Mesenteric fat pad (tissue), 1 donor: ENCODE results near the gene CNTN4. TPM values are rescaled to one million over a fixed set of nuclear protein-coding genes. Genes with fewer than 3 reads are reported as not detected.
"Not testable (repeated sequence)": the region's sequence is repeated elsewhere in the genome, so short reads cannot be mapped to it uniquely, and the experiment has no call there.

Source experiments
- DNase-seq: peaks from one replicate; pipeline ENCODE4 v3.0.0-alpha.2; 2020; ENCODE audit warnings: low spot score
- total RNA-seq: library from RNA; stranded (reverse); fragmentation: NEBNext Ultra II Directional; extraction: Animal tissue kit (Norgen Biotek cat#: 25700); gene quantifications from one replicate; pipeline ENCODE4 v1.2.1, GENCODE V29; 2021
- donor health status: DM: yes; HTN: yes; CAD: no.

The CNTN4 gene
- total RNA-seq, 1 donor from 2014 or later, result 3.8 TPM

DNA sequence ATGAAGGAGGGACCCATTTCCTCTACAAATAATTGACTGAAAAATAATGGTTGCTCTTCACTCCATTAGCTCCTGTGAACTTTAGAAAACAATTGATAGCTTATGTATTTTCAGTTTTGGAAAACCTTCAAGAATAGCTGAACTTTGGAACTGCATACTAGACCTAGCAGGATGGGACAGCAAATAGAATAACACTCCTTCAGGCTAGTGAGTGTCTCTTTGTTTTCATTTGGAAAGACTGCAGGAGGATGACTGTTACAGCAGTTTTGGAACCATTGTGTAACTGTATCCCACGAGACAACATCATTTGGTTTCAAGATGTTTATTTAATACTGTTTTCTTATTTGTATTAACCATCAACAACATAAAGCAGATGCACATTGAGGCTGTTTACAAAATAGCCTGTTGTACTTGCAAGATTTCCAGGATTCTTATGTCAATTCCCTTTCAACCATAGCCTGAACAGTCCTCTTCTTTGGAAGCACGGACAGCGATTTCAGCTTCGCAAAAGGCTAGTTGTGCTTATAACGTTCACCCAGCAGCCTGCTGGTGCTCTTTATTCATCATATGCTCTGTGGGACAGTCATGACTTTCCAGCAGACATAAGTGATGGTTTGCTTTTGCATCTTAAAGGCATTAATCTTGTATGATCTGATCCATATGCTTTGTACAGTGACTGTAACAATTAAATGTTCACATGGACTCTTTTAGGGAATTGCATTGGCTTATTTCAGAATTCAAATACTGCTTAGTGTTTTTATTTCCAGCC, 676.0 kb downstream of the CNTN4 start:
- DNase-seq, result no peak

DNA sequence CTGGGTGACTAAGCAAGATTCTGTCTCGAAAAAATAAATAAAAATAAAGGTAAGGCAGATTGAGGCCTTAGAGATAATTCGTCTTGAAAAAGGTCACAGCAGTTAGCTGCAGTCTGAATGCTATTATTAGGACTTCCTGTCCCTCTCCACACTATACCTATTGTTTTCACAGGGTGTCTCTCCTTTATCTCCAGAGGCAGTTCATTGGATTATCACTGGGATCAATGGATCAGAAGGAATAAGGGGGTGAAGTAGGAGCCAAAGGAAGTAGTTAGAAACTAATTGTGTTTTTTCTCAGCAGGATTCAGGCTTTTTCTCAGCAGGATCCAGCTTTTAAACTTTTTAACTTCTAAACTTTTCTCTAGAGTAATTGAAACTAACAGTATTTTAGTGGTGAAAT, 684.6 kb downstream of the CNTN4 start:
- no peak for DNase-seq

DNA sequence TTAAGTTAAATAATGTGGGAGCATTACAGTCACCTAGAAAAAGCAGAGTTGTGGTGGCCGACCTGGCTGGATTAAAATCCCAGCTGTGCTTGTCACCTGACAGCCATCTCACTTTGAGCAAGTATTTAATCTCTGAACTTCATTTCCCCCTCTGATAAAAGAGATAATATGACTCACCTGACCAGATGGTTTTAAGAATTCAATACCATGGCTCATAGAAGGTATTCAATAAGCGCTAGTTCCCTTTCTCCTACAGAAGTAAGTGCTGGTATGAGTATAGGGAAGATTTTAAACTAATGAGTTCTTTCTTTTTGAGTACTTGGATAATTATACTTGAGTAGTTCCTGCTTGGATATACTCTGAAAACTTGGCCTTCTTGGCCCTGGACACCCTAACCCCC, 686.0 kb downstream of the CNTN4 start:
- no peak for DNase-seq

DNA sequence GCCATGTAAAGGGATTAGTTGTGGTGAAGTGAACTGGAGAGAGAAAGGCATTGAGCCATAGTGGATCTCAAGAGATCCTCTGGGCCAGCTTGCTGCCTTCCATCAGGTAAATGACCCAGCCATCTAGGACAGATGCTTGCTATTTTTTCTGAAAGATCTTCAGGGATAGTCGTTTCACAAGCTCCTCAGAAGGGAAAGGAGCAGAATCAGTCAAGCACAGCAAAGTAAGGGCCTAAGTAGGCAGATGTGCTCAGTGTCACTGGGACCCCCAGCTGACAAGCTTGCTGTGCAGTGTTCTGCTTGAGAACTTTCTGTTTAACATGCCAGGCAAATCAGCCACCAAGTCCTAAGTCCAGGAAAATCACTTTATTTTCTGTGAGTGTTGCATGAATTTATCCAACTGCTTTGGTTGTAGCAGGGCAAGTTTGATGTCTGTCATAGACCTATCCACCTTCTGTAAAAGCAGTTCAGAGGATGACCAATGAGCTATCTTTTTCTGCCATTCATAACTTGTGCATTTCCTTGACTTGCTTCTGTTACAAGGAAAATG, 691.7 kb downstream of the CNTN4 start:
- DNase-seq, result no peak

DNA sequence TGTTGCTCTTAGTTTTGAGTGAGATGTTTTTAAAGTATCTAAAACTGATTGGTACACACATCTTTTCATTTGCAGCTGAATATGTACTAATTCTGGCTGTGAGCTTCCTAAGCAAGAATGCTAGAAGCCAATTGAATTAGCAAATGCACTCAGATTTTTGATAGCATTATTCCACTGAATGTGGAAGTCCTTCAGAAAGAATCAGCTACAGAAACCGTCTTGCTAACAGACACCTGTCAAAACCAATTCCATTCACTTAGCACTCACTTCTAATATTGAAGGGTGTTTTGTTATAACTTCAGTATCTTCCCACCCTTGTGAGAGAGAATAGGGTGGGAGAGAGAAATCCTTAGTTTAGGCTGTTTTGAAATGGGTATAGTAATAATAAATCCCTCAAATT, 693.8 kb downstream of the CNTN4 start:
- no peak for DNase-seq

DNA sequence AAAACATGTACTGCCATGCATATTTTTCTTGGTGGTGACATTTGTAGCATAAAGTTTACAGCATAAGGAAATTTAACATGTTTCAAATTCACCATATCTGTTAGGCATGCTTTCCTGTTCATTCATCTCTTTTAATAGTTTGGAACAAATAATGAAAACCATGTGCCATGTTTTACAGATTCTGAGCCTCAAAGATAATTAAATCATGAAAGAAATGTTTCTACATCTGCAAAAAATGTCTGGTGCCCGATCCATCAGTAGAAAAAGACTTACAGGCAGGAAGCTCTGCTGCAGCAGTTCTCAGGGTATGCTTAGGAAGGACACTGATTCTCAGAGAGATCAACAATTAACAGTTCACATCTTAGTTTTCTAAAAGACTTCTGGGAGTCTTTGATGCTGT, 695.3 kb downstream of the CNTN4 start:
- DNase-seq, result no peak

DNA sequence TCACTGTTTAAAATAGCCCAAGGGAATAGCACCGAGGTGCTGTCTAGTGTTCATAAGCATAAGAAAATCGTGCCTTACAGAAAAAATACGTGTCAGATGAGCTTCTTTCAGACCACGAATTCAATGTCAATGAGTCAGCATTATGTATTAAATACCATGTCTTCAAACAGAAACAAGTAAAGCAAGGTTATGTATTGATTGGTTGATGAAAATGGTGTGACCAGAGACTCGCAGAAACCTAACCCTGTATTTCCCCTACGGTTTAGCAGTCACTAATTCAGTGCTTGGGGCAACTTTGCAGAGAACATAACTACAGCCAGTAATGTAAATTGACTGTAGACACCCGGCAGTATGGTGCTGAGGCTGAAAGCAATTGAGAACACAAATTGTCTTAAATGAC, 703.8 kb downstream of the CNTN4 start:
- DNase-seq, result no peak

DNA sequence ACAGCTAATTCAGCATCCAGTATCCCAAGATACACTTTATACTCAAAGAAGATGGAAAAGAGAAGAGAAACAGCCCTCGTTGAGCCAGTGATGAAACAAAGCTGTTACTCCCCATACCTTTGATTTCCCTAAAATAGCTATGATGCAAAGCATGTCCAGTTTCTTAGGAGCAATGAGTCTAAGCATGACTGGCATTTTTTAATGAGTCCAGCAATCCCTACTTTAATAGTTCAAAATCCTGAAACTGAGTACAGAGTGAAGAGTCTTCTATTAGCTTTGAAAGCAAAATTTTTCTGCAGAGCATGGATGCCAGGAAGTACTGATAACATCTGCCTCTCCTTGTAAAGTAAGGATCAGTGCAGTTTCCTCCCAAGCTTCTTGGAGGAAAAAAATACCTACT, 708.8 kb downstream of the CNTN4 start:
- no peak for DNase-seq

DNA sequence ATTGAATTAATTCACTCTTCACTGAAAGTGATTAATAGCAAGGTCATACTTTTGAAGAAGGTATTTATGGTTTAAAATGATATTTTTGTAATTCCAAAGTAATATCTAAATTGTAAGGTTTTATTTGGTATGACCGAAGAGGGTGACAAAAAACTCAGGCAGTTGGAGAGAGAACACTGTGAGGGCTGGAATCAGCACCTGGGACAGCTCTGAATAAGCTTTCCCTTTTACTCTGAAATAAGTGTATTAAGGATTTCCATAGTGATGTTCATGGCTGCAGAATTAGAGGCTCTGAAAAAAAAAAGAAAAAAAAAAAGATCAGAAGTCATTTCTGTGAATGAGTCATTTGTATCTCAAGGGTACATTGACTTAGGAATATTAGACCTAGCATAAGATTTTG, 712.1 kb downstream of the CNTN4 start:
- DNase-seq, result no peak

DNA sequence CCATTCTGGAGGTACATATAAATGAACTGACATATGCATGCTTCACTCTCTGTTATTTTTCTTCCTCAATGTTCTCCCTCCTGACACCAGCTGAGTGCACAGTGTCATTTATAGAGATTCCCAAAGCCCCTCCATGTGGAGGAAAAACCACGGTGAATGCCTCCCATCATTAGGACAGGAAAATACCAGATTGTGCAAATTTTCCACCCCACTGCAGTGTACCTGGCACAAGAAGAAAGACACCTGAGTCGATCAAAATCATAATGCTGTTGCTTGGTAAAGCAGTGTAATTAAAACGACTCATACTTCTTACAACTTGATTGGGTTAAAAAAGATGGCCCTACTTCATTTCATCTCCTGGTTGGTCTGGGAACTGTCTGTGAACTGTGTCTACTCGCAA, 720.9 kb downstream of the CNTN4 start:
- no peak for DNase-seq

DNA sequence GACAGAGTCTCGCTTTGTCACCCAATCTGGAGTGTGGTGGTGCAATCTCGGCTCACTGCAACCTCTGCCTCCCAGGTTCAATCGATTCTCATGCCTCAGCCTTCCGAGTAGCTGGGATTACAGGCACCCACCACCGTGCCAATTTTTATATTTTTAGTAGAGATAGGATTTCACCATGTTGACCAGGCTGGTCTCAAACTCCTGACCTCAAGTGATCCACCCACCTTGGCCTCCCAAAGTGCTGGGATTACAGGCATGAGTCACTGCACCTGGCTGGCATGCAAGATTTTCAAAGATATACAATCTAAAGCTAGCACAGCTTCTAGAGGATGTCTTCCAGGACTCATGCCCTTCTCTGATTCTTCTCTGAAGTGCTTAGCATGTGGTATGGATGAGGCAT, 722.3 kb downstream of the CNTN4 start:
- not testable (repeated sequence) for DNase-seq

DNA sequence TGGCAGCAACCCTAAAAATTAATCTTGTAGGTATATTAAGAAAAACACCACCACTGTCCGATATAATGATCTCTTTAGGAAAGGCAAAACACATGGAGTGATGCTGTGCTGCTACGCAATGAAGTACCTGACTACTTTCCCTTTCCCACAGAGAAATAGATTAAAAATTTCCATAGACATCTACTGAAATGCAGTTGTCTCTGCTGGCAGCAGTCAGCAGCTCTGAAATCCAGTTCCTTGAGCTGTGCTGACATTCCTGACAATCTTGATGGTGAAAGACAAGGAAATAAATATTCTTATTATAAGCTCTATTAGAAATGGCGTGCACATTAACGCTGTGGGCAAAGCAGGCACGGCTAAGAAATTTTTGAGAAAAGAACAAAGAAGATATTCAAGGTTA, 723.9 kb downstream of the CNTN4 start:
- DNase-seq, result no peak

DNA sequence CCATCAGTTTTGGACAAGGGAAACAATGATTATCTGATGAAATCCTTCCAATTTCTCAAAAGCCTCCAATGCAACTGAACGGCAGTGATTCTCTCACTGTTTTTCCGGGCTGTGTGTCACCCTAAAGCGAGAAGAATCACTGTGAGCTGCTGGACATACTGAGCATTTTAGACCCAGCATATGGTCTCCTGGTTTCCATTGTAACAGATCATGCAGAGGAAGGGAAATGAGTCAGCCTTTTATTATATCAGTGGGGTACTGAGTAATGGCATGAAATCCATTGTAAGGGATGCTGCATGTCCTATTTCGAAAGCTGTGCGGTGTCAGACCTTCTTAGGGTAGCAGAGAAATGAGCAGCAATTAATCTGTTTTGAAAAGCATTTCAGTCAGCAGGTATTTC, 724.4 kb downstream of the CNTN4 start:
- no peak for DNase-seq

DNA sequence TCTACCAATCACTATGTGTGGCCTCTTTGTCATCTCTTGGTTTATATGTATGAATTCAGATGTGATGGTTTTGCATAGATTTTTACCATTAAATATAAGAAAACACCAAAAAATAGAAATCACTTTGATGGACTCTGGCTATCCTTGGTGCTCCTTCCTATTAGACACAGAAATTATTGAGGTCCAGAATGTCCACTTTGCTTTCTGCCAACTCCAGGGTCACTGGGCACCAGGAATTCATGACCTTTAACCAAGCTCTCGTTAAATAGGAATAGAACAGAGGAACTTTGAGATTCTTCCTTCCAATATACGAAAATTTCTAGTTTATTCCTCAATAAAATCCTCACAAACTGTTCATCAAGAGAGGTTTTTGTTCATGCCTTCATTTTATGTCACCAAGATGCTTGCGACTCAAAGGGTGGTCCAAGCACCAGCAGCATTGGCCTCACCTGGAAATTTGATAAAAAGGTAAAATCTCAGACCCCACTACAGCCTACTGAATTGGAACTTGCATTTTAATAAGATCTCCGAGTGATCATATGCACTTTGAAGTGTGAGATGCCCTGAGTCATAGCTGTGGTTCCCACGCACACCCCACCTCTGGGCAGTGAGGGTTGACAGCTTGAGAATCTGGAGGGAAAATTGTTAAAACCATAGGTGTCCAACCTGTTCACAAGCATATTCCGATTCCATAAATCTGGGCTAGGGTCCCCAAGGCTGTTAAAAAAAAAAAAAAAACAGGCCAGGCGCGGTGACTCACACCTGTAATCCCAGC, 725.0 kb downstream of the CNTN4 start:
- DNase-seq, result no peak

DNA sequence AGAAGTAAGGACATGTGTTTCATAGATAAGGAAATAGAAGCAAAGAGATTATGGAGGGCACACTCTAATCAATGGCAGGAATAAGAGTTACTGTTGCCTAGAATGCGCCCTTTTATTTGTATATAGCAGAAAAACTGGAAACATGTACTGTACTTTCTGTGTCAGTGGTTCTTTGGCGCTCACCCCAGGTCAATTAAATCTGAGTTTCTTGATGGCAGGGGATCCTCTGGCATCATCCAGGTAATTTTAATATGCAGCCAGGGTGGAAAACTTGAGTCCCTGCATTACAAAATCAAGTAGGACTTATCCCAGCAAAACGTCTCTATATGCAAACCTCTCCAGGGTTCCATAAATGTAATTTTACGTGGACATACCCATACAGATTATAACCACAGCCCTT, 727.4 kb downstream of the CNTN4 start:
- DNase-seq, result no peak

DNA sequence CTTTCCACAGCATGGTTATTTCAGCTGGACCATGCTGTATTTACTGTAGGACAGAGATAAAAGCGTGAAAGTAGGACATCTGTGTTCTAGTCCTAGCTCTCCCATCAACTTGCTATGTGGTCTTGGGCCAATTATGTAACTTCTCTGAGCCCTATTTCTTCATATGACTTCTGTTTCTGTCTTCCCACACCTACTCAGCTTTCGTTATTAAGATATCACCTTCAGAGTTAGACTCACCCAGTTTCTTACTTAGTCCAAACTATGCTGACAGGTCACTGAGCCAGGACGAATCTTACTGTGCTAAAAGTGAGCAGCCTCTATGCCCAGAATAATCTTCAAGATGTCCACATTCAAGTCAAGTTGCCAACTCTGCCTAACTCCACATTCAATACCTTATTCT, 727.8 kb downstream of the CNTN4 start:
- no peak for DNase-seq

DNA sequence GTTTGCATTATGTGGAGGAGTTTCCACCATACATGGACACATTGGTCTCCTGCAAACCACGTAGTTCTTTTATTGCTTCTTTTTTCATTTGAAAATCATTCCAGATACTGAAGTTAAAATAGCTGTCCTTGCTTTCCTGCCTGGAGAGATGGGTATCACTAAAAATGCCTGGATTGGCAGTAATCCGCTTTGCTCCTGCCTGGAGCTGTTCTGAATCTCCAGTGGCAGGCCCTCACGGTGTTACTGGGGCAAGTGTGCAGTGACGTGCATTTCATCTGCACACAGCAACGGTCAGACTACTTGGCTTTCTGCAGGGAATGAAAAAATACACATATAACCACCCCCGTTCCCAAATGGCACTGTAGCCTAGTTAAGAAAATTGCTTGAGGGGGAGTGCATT, 738.6 kb downstream of the CNTN4 start:
- no peak for DNase-seq

DNA sequence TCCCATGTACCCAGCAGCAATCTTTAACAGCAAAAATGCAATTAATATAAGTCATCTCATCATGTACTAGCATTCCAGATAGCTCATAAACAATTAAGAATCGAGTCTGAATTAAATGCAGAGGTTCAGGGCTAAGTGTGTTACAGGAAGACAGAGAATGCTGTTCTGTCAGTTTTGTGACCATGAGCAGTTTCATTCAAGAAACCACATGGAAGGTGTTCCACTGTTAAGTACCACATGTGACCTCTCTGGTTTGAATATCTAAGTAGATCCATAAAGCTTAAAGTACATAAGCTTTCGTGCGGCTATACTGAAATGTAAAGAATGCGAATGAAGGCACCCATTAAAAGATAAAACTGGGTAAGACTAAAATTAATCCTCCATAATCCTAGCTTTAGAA, 739.2 kb downstream of the CNTN4 start:
- no peak for DNase-seq

DNA sequence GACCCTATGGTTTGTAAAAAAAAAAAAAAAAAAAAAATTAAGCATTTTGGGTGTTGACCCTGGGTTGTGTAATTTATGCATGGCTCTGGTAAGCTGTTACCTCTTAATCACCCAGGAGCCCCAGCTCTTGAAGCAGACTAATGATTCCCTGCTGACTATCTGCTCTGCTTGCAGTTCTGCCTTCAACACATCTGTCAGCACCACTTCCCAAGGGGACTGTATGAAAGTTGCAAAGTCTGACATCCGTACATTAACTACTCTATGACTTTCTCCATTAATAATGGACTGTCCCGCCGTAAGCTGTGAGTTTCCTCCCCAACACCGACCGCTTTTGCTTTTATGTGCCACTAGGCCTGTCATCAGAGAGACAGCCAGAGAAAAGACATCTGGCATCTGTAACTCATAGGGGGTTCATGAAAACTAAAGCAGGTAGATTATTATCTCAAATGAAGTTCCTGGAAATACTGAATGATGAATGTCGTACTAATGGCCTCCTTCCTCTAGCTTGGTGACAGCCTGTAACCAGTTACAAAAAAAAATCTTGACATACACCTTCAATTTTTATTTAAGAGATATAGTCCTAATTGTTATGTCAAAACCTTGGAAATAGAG, 740.0 kb downstream of the CNTN4 start:
- DNase-seq, result no peak

DNA sequence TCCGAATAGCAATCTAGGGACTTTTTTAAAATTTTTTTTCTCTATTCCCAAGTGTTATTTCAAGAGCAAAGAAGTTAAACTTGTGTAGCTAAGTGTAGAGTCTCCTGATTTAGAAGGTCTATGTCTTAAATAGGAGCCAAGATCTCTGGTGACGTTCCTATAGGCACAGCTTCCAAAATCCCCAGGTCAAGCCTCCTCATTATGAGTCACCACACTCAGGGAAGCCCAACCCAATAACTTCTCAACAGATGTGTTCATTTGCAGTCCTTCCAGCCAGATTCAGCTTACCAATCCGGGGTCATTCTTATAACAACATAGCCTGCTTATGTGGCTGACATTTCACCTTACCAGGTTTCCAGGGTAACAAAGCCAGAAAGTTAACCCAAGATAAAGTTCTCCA, 741.2 kb downstream of the CNTN4 start:
- DNase-seq, result no peak

DNA sequence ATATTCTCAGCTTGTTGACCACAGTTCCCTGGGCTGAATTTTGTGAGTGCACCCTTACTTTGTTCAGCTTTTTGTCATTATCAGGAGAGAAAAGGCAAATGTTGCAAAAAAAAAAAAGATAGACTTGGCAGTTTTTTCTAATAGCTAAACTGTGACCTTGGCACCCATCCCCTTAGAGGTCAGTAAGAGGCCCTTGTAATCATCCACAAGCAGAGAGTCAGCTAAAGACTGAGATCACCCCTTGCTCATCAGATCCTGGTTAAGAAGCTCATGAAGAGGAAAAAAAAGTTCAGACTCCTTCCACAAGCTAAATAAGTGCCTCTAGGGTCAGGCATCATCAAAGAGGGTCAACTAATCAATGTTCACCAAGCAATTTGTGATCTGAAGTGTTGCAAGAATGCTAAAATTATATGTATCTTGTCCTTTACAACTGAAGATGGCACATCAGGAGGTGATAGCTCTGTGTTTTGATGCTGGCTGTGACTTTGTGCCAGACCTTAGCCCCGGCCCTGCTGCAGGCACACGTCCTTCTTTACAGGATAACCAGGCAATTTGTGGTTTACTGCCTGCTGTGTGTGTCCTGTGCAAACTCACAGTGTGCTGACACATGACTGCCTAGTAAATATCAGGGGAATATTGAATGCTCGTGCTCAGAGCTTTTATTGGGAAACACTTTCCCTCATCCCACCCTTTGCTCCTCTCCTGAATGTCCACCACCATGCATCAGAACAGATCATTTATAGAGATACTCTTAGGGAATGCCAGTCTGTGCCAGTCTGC, 748.6 kb downstream of the CNTN4 start:
- no peak for DNase-seq
